H1 (cell line): ENCODE data around the gene CASS4. TPM values are rescaled to one million over a fixed set of nuclear protein-coding genes. Genes with fewer than 3 reads are reported as not detected.

ENCODE experiments used
- EP300 ChIP-seq, 2 experiments: IDR thresholded peaks; 1 replicate in 1 of 2; 2 replicates in 1 of 2; pipeline ENCODE4 v1.6.1; 2011 to 2012; ENCODE audit warnings: low read depth in 2 of 2, low read length in 2 of 2, mild to moderate bottlenecking in 2 of 2, borderline replicate concordance in 1 of 2, inconsistent platforms in 1 of 2, moderate library complexity in 1 of 2
- polyA plus RNA-seq, 7 experiments: library from polyadenylated mRNA; depleted of rRNA in 3 of 7; stranded (reverse) in 5 of 7; unstranded in 2 of 7; fragments of >200 nt in 5 of 7; fragments of 200-250 nt in 2 of 7; gene quantifications; 1 replicate in 5 of 7; 2 replicates in 1 of 7; 4 replicates in 1 of 7; pipeline versions ENCODE4 v1.2.1 to v1.2.3, GENCODE V29; 2011 to 2013; ENCODE audit warnings: missing spikeins in 2 of 7, mixed read lengths in 2 of 7
- total RNA-seq: library from RNA; stranded (reverse); fragmentation: NEBNext Ultra II Directional; extraction: Animal tissue kit (Norgen Biotek cat#: 25700); gene quantifications from 2 replicates; pipeline ENCODE4 v1.2.1, GENCODE V29; 2021

Gene CASS4
- total and polyA plus RNA-seq, 2 of the 8 experiments (the other 6 are each of a cell fraction or from before 2014, with no cell fraction given): not detected

DNA sequence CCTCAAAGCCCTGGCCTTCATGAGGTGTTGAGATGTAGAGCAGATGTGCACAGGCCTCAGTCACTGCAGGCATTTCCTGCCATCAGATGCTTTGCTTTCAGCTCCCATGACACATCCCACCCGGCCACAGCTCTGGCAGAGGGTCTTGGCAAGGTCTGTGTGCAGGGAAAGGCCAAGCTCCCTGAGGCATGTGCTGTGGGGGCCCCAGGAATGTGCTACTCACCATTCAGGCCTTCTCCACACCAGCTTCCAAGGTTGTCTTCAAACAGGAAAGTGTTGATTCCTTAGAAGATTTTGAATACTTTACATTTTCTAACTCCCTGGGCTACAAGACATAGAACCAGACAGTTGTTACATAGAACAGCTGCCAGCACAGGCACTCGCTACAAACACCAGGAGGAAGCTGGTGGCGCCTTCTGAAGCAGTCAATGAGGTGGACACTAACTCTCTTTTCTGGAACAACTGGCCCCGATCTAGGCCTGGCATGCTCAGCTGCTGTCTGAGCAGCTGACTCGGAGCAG, 27.8 kb downstream of the CASS4 start (continued):
- no peak for TF ChIP-seq EP300 (IDR thresholded peaks at IDR 0.05; ENCODE audit: borderline replicate concordance in 1 of 2, low read depth in 2 of 2, low read length in 2 of 2)
- TF ChIP-seq, all 59 proteins: peak for 0
